ENCODE data around the gene DEGS2. TPM values are rescaled to one million over a fixed set of nuclear protein-coding genes. Genes with fewer than 3 reads are reported as not detected.

Gene DEGS2
- total RNA-seq, 1 donor from 2014 or later = 1.3 TPM

DNA sequence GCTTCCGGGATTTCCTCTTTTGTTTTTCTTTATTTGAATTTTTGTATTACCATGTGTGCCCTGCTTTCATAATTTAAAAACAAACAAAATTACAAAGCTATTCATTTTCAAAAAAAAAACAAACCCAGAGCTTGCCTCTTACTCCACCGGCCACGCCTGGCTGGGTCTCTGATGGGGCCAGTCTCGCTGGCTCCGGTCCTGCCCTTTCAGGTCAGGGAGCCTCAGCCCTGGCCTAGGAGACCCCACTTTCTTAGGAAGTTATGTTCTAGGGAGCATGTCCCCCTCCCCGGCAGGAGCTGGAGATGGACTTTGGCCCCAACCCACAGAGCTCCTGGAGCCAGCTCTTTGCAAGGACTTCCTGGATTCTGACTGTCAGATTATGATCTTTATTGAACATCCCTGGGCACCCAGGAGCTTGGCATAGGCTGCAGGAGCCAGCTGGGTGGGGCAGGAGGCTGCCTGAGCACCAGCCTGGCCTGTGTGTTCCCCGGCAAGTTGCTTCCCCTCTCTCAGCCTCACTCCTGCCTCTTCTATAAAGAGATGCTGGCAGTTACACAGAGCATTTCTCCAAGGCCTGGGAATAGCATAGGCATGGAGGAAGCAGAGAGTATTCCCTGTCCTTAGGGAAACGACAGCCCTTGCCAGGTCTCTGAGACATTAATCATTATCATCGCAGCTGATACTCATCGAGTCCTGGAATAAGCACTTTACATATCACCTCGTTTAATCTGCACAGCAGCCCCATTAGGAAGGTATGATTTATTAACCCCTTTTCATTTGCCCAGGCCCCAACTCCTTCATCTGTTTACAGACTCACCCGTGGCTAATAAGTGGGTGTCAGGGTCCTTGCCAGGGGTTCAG is 3.5 kb downstream of the DEGS2 start:
- Mint-ChIP-seq H3K36me3 (ENCODE audit: insufficient read depth) (peaks cover 2% of the 10 kb centered on the region), H3K4me1 (ENCODE audit: low read depth) (peaks cover 10% of the 10 kb centered on the region), H3K4me3 (ENCODE audit: low read depth) (no peak overlapping the region), H3K27ac (no peak overlapping the region), H3K27me3 (peaks cover 31% of the 10 kb centered on the region), H3K9me3 (ENCODE audit: low read depth) (peaks cover 5% of the 10 kb centered on the region)
- TF ChIP-seq CTCF (IDR thresholded peaks at IDR 0.05; ENCODE audit: unreplicated experiment) = no peak
- no peak for DNase-seq (ENCODE audit: low spot score, unreplicated experiment)

- Mint-ChIP-seq H3K4me1 (ENCODE audit: low read depth) (peaks cover 10% of the 10 kb centered on the region), H3K9me3 (ENCODE audit: low read depth) (peaks cover 5% of the 10 kb centered on the region), H3K36me3 (ENCODE audit: insufficient read depth) (peaks cover 2% of the 10 kb centered on the region), H3K4me3 (ENCODE audit: low read depth) (no peak overlapping the region), H3K27ac (no peak overlapping the region), H3K27me3 (peaks cover 23% of the 10 kb centered on the region)
- peak; percentile 64 for TF ChIP-seq CTCF (IDR thresholded peaks at IDR 0.05; ENCODE audit: unreplicated experiment)
- DNase-seq (ENCODE audit: low spot score, unreplicated experiment) = peak; percentile 26
Observed at GRCh38 chr14:100155049-100155621, 4.3 kb downstream of the DEGS2 start.

DNA sequence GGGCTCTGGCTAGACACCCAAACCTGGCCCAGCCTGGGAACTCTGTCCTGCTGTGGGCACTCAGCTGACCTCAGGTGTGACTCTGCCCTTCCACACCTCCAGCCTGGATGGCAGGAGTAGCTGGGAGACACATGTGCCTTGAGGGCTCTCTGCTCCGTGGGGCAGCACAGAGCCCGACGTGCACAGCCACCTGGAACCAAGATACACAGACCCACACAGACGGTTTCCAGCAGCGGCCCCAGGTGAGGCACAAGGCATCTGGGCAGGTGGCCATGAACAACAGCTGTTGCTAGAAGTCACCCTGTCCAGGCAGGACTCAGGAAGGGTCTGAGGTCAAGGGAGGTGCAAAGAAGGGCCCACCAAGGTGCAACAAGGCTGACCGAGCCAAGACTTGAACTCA is 5.9 kb downstream of the DEGS2 start:
- no peak for TF ChIP-seq CTCF (IDR thresholded peaks at IDR 0.05; ENCODE audit: unreplicated experiment)

GRCh38 chr14:100152091-100152490 is 7.4 kb downstream of the DEGS2 start:
- Mint-ChIP-seq H3K4me1 (ENCODE audit: low read depth) (peaks cover 10% of the 10 kb centered on the region), H3K4me3 (ENCODE audit: low read depth) (no peak overlapping the region), H3K9me3 (ENCODE audit: low read depth) (peaks cover 5% of the 10 kb centered on the region), H3K27ac (no peak overlapping the region), H3K27me3 (peaks cover 5% of the 10 kb centered on the region), H3K36me3 (ENCODE audit: insufficient read depth) (peaks cover 2% of the 10 kb centered on the region)
- TF ChIP-seq CTCF (IDR thresholded peaks at IDR 0.05; ENCODE audit: unreplicated experiment) = no peak
- no peak for DNase-seq (ENCODE audit: low spot score, unreplicated experiment)

More for the DNA sequence above, 5.9 kb downstream of the DEGS2 start:
- H3K36me3 Mint-ChIP-seq (ENCODE audit: insufficient read depth) = peaks cover 2% of the 10 kb centered on the region
- peaks cover 5% of the 10 kb centered on the region for H3K9me3 Mint-ChIP-seq (ENCODE audit: low read depth)
- DNase-seq (ENCODE audit: low spot score, unreplicated experiment) = no peak
- no peak overlapping the region for H3K4me3 Mint-ChIP-seq (ENCODE audit: low read depth)
- peaks cover 16% of the 10 kb centered on the region for H3K27me3 Mint-ChIP-seq
- no peak overlapping the region for H3K27ac Mint-ChIP-seq
- peaks cover 10% of the 10 kb centered on the region for H3K4me1 Mint-ChIP-seq (ENCODE audit: low read depth)

- no peak for DNase-seq (ENCODE audit: low spot score, unreplicated experiment)
- TF ChIP-seq CTCF (IDR thresholded peaks at IDR 0.05; ENCODE audit: unreplicated experiment) = no peak
- no peak overlapping the region for H3K27ac Mint-ChIP-seq
- peaks cover 5% of the 10 kb centered on the region for H3K9me3 Mint-ChIP-seq (ENCODE audit: low read depth)
- H3K4me1 Mint-ChIP-seq (ENCODE audit: low read depth) = peaks cover 8% of the 10 kb centered on the region
- H3K4me3 Mint-ChIP-seq (ENCODE audit: low read depth) = no peak overlapping the region
- peaks cover 2% of the 10 kb centered on the region for H3K36me3 Mint-ChIP-seq (ENCODE audit: insufficient read depth)
- peaks cover 3% of the 10 kb centered on the region for H3K27me3 Mint-ChIP-seq
Observed at GRCh38 chr14:100150932-100151587, 8.4 kb downstream of the DEGS2 start.

Data from progenitor cell of endocrine pancreas (in vitro differentiated cells).